ENCODE results near the gene TMEM184C. TPM values are rescaled to one million over a fixed set of nuclear protein-coding genes. Genes with fewer than 3 reads are reported as not detected.

Gene TMEM184C
- total RNA-seq, 1 experiment from 2014 or later: 43.8 TPM

DNA sequence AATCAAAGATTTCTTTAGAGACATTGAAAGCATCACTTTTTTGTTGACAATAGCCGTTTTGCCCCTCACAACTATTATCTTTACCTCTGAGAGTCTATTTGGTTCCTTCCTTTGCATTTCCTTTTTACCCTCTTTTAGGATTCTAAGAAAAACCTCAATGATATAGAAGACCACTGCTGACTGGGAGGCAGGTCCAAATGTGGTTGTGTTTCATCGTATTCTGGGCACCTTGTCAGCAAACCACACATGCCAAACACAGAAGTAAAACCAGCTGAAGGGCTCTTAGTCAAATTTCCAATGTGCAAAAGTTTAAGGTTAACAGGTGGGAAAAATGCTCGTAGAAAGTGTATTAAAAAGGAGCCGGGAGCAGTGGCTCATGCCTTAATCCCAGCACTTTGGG lies 71.9 kb downstream of the TMEM184C start:
- H3K36me3 Mint-ChIP-seq (ENCODE audit: insufficient read depth in 1 of 3, low read depth in 3 of 3): no peaks in the 10 kb centered on the region
- Histone ChIP-seq H3K79me1 (ENCODE audit: insufficient read depth, low read depth, low read length, poor library complexity, severe bottlenecking) (no peaks in the 10 kb centered on the region), H2AFZ (ENCODE audit: low read length) (no peak overlapping the region), H3K27ac (ENCODE audit: insufficient read length, low read depth, low read length) (no peak overlapping the region), H3K4me1 (ENCODE audit: insufficient read depth, low read length) (no peaks in the 10 kb centered on the region), H3K79me2 (ENCODE audit: insufficient read depth, low read length) (no peaks in the 10 kb centered on the region), H2AK5ac (ENCODE audit: insufficient read length, low read length) (no peak overlapping the region), H2BK12ac (ENCODE audit: insufficient read length, low read depth, low read length) (no peak overlapping the region), H3K9me3 (ENCODE audit: control insufficient read depth, low read depth, low read length) (no peaks in the 10 kb centered on the region), H2BK20ac (ENCODE audit: low read depth, low read length, poor library complexity, severe bottlenecking) (no peak overlapping the region), H3T11ph (ENCODE audit: low read length) (no peak overlapping the region), H3K27me3 (ENCODE audit: insufficient read depth, low read length) (no peaks in the 10 kb centered on the region), H2BK15ac (ENCODE audit: low read depth, low read length) (no peak overlapping the region), H3K23me2 (ENCODE audit: insufficient read length, low read depth, low read length, poor library complexity, severe bottlenecking) (no peaks in the 10 kb centered on the region), H4K91ac (ENCODE audit: insufficient read length, low read depth, low read length) (no peak overlapping the region), H3K4me2 (ENCODE audit: insufficient read depth, insufficient read length, low read length) (no peak overlapping the region), H4K20me1 (ENCODE audit: control insufficient read depth, insufficient read depth, insufficient read length) (no peaks in the 10 kb centered on the region), H3K4ac (ENCODE audit: low read depth, low read length) (no peak overlapping the region), H3K23ac (ENCODE audit: insufficient read length, low read depth, low read length) (no peak overlapping the region), H4K5ac (ENCODE audit: insufficient read length, low read depth, low read length) (no peak overlapping the region), H3K14ac (ENCODE audit: insufficient read depth, low read length) (no peak overlapping the region), H3K9ac (ENCODE audit: extremely low read depth, insufficient read length, low read length) (no peak overlapping the region), H2BK120ac (ENCODE audit: low read depth, low read length, poor library complexity, severe bottlenecking) (no peak overlapping the region), H4K8ac (replicated peaks; ENCODE audit: insufficient read length, low read depth, low read length) (no peak overlapping the region), H3K18ac (ENCODE audit: insufficient read length, low read depth, low read length) (no peak overlapping the region), H2BK5ac (ENCODE audit: insufficient read length, low read length) (no peak overlapping the region), H3K56ac (ENCODE audit: insufficient read length, low read depth, low read length) (no peak overlapping the region)
- DNase-seq: no peak
- no peak overlapping the region for H3K4me3 Mint-ChIP-seq
- TF ChIP-seq, protein P1, sequence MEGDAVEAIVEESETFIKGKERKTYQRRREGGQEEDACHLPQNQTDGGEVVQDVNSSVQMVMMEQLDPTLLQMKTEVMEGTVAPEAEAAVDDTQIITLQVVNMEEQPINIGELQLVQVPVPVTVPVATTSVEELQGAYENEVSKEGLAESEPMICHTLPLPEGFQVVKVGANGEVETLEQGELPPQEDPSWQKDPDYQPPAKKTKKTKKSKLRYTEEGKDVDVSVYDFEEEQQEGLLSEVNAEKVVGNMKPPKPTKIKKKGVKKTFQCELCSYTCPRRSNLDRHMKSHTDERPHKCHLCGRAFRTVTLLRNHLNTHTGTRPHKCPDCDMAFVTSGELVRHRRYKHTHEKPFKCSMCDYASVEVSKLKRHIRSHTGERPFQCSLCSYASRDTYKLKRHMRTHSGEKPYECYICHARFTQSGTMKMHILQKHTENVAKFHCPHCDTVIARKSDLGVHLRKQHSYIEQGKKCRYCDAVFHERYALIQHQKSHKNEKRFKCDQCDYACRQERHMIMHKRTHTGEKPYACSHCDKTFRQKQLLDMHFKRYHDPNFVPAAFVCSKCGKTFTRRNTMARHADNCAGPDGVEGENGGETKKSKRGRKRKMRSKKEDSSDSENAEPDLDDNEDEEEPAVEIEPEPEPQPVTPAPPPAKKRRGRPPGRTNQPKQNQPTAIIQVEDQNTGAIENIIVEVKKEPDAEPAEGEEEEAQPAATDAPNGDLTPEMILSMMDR (conservative IDR thresholded peaks at IDR 0.05): no peak
- peaks cover 7 to 9% of the 10 kb centered on the region in 2 experiments for H3K4me1 Mint-ChIP-seq
- WGBS (ENCODE audit: extremely low coverage, insufficient read length, low lambda C conversion rate): no CpG with 5 or more reads among the region's 4 CpGs
- H3K9me3 Mint-ChIP-seq: peaks cover 0 to 4% of the 10 kb centered on the region in 2 experiments; a peak in 2 of 5 replicates
- peaks cover 10% of the 10 kb centered on the region for H3K27me3 Mint-ChIP-seq (ENCODE audit: low read depth)
- no peak overlapping the region for H3K27ac Mint-ChIP-seq
